Activated T-helper 2 cell treated with anti-CD3 and anti-CD28 coated beads, Interferon-gamma antibody, Interleukin-2, Interleukin-4, amounts not matched to agents 10 μg/mL and 5 μg/mL and 100 μg/mL, durations not matched to agents 14 hours and 24 hours and 36 hours (primary cell): ENCODE data around the gene PAPLN. TPM values are rescaled to one million over a fixed set of nuclear protein-coding genes. Genes with fewer than 3 reads are reported as not detected.
"Not testable (repeated sequence)": the region's sequence is repeated elsewhere in the genome, so short reads cannot be mapped to it uniquely, and the experiment has no call there.

Experiments
- DNase-seq: peaks from one replicate; pipeline ENCODE4 v3.0.0; 2021; ENCODE audit warnings: low spot score
- H3K27ac Mint-ChIP-seq: one replicate; pipeline ENCODE4 v1.8.0; 2021; ENCODE audit warnings: mixed read lengths
- H3K27me3 Mint-ChIP-seq: one replicate; pipeline ENCODE4 v1.8.0; 2021; ENCODE audit warnings: low read depth, mixed read lengths
- H3K36me3 Mint-ChIP-seq: one replicate; pipeline ENCODE4 v1.8.0; 2021; ENCODE audit warnings: low read depth, mixed read lengths
- H3K4me1 Mint-ChIP-seq: one replicate; pipeline ENCODE4 v1.8.0; 2021; ENCODE audit warnings: low read depth, mixed read lengths
- H3K4me3 Mint-ChIP-seq: one replicate; pipeline ENCODE4 v1.8.0; 2021; ENCODE audit warnings: low read depth, mild to moderate bottlenecking, moderate library complexity, mixed read lengths
- H3K9me3 Mint-ChIP-seq: one replicate; pipeline ENCODE4 v1.8.0; 2021; ENCODE audit warnings: mixed read lengths
- intact Hi-C: fragments of 100-400 bp; cut with micrococcal nuclease; formaldehyde crosslinking; loops from one replicate; pipeline ENCODE4 v1.15.1; 2023
- total RNA-seq: library from RNA; stranded (reverse); gene quantifications from 2 replicates; pipeline ENCODE4 v1.2.3, GENCODE V29; 2022

The PAPLN gene, protein sequence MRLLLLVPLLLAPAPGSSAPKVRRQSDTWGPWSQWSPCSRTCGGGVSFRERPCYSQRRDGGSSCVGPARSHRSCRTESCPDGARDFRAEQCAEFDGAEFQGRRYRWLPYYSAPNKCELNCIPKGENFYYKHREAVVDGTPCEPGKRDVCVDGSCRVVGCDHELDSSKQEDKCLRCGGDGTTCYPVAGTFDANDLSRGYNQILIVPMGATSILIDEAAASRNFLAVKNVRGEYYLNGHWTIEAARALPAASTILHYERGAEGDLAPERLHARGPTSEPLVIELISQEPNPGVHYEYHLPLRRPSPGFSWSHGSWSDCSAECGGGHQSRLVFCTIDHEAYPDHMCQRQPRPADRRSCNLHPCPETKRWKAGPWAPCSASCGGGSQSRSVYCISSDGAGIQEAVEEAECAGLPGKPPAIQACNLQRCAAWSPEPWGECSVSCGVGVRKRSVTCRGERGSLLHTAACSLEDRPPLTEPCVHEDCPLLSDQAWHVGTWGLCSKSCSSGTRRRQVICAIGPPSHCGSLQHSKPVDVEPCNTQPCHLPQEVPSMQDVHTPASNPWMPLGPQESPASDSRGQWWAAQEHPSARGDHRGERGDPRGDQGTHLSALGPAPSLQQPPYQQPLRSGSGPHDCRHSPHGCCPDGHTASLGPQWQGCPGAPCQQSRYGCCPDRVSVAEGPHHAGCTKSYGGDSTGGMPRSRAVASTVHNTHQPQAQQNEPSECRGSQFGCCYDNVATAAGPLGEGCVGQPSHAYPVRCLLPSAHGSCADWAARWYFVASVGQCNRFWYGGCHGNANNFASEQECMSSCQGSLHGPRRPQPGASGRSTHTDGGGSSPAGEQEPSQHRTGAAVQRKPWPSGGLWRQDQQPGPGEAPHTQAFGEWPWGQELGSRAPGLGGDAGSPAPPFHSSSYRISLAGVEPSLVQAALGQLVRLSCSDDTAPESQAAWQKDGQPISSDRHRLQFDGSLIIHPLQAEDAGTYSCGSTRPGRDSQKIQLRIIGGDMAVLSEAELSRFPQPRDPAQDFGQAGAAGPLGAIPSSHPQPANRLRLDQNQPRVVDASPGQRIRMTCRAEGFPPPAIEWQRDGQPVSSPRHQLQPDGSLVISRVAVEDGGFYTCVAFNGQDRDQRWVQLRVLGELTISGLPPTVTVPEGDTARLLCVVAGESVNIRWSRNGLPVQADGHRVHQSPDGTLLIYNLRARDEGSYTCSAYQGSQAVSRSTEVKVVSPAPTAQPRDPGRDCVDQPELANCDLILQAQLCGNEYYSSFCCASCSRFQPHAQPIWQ
- 0.67 and 0.75 TPM in 2 replicates for total RNA-seq

DNA sequence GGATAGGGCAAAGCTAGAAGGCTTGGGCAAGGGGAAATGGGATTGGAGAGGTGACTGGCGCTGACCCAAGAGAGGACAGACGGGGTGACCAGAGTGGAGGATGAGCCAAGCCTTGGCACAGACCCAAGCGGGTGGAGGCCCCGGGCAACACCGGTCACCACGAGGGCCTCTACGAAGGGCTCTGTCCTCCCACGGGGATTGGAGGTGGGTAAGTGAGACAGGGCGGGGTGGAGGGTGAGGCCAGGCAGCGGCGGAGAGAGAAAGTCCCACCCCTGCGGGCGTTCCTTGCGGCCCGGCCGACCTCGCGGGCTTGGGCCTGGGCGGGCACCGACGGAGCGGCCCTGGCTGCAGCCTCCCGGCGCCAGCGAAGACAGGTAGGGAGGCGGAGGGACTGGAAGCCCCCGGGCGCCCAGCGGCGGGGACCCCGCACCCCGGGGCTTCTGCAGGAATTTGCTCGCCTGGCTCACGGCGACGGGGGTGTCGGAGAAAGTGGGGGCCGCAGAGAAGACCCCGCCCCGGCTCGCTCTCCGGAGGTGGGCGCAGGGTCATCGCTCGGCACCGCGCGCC is at the start of gene PAPLN:
Gene PAPLN, plus strand, starts transcription at position 288 of the 567 bp plus-strand sequence. CDS start 2,273 bp downstream, outside the sequence.
- peak within 1 kb of the TSS; percentile 63 for H3K4me3 Mint-ChIP-seq
- intact Hi-C loops: no loop called here

DNA sequence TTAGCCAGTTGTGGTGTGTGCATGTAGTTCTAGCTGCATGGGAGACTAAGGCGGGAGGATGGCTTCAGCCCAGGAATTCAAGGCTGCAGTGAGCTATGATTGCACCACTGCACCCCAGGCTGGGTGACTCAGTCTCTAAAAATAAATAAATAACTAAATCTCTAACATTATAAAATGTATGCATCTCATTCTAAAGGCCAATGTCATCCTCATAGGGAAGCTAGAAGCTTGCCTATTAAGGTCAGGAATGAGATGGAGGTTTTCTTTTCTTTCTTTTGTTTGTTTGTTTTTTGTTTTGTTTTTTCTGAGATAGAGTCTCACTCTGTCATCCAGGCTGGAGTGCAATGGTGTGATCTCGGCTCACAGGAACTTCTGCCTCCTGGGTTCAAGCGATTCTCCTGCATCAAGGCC is 48.8 kb upstream of the PAPLN start:
- Mint-ChIP-seq H3K4me3 (no peak overlapping the region), H3K27ac (no peak overlapping the region), H3K27me3 (no peaks in the 10 kb centered on the region), H3K4me1 (no peaks in the 10 kb centered on the region), H3K36me3 (peaks cover 37% of the 10 kb centered on the region), H3K9me3 (no peaks in the 10 kb centered on the region)
- intact Hi-C loops: no loop called here
- DNase-seq: no peak

More for the DNA sequence above, at the start of gene PAPLN:
- no peak within 1 kb of the TSS for H3K27ac Mint-ChIP-seq
- DNase-seq: no peak
- peaks cover 73% of the 10 kb centered on the region for H3K27me3 Mint-ChIP-seq
- peaks cover 13% of the 10 kb centered on the region for H3K4me1 Mint-ChIP-seq
- H3K36me3 Mint-ChIP-seq: no peaks in the 10 kb centered on the region
- no peaks in the 10 kb centered on the region for H3K9me3 Mint-ChIP-seq

DNA sequence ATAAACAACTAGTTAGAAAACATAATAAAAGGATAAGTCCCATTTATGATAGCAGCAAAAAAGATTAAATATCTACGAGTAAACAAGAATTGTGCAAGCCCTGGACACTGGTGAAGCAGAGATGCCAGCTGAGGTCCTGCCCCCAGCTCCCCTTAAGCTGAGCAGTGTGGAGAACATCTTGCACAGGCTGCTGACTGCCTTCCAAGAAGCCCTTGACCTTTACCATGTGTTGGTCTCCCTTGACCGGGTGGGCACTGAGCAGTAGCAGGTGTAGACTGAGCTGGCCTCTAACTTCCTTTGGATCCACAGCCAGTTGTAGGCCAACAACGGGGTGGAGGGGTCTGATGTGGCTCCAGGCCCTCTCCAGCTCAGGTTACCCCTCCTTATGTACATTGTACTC is 47.7 kb upstream of the PAPLN start:
- Mint-ChIP-seq H3K4me3 (no peak overlapping the region), H3K27ac (no peak overlapping the region), H3K36me3 (peaks cover 49% of the 10 kb centered on the region), H3K27me3 (no peaks in the 10 kb centered on the region), H3K9me3 (no peaks in the 10 kb centered on the region), H3K4me1 (no peaks in the 10 kb centered on the region)
- intact Hi-C loops: no loop called here
- no peak for DNase-seq

DNA sequence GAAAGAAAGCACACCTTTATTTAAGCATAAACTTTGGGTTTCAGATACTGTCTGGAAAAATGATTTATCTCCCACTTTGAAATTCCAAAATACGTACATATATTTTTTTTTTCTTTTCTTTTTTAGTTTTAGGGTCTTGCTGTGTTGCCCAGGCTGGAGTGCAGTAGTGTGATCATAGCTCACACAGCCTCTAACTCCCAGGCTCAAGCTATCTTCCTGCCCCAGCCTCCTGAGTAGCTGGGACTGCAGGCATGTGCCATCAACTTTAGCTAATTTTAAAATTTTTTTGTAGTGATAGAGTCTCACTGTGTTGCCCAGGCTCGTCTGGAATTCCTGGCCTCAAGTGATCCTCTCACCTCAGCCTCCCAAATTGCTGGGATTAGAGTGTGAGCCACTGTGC is 45.9 kb upstream of the PAPLN start:
- H3K36me3 Mint-ChIP-seq: peaks cover 62% of the 10 kb centered on the region

DNA sequence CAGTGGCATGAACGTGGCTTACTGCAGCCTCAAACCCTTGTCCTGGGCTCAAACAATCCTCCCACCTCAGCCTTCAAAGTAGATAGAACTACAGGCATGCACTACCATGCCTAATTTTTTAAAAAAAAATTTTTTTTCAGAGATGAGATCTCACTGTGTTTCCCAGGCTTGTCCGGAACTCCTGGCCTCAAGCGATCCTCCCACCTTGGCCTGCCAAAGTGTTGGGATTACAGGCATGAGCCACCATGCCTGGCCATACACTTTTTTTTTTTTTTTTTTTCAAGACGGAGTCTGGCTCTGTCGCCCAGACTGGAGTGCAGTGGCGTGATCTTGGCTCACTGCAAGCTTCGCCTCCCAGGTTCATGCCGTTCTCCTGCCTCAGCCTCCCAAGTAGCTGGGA is 43.0 kb upstream of the PAPLN start:
- H3K36me3 Mint-ChIP-seq: peaks cover 66% of the 10 kb centered on the region

More for the DNA sequence above, 45.9 kb upstream of the PAPLN start:
- Mint-ChIP-seq H3K27ac (no peak overlapping the region), H3K4me1 (no peaks in the 10 kb centered on the region), H3K27me3 (no peaks in the 10 kb centered on the region), H3K9me3 (no peaks in the 10 kb centered on the region), H3K4me3 (no peak overlapping the region)
- DNase-seq: no peak
- intact Hi-C loops: no loop called here

DNA sequence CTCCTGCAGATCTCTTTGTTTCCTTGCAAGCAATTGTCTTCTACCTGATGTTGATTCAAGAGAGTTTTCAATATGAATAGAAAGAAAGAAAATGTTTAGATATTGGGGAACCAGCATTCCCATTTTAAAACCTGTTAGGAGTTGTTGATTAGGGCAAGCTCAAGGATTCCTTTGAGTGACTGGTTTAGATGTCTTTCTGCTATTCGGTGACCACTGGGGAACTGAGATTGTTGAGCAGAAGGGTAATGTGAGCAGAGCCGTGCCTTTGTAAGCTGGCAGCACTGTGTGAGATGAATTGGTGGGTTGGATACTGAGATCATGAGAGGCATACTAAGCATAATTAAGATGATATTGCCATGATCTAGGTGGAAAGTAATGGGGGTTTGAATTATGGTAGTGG is 39.1 kb upstream of the PAPLN start:
- Mint-ChIP-seq H3K36me3 (peaks cover 68% of the 10 kb centered on the region), H3K4me1 (no peaks in the 10 kb centered on the region), H3K9me3 (no peaks in the 10 kb centered on the region), H3K27me3 (no peaks in the 10 kb centered on the region), H3K27ac (no peak overlapping the region), H3K4me3 (no peak overlapping the region)
- no peak for DNase-seq
- intact Hi-C loops: no loop called here

More for the DNA sequence above, 43.0 kb upstream of the PAPLN start:
- DNase-seq, intact Hi-C loops, H3K4me1 Mint-ChIP-seq, H3K9me3 Mint-ChIP-seq, H3K27me3 Mint-ChIP-seq, H3K4me3 Mint-ChIP-seq, H3K27ac Mint-ChIP-seq: not testable (repeated sequence)

DNA sequence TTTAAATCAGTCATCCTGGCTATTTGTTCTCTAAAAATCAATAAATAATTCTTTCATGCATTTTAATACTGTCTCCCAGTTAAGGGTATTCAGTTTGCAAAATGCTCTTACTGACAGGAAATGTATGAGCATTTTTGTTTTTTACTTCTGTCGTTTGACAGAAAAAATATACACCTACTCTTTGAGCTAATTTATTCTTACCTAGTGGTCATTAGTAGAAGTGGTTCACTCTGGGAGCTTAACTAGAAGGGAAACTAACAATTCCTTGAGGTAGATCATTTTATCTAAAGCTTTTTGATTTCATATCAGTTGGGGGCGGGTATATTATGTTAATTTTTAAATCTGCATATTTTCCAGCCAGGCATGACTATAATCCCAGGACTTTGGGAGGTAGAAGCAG is 33.8 kb upstream of the PAPLN start:
- Mint-ChIP-seq H3K36me3 (peaks cover 75% of the 10 kb centered on the region), H3K4me3 (no peak overlapping the region), H3K4me1 (peaks cover 1% of the 10 kb centered on the region), H3K27ac (no peak overlapping the region), H3K27me3 (no peaks in the 10 kb centered on the region), H3K9me3 (peaks cover 9% of the 10 kb centered on the region)
- intact Hi-C loops: no loop called here
- no peak for DNase-seq

DNA sequence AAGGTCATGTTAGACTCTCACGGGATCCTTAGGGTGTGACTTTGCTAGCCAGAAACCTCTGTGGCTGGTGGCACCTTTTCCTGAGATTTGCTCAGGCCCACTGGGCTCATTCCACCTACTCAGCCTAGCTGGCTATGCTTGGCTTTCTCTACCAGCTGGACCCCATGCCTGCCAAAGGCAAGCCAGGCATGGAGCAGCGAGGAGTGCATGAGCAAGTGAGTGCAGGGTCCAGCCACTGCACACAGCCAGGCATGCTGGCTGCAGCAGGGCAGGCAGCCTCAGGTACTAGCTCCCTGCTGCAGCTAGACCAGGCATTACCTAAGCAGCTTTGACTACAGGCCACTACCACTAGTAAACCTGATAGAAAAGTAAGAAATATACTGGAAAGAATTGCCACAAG is 29.7 kb upstream of the PAPLN start:
- H3K9me3 Mint-ChIP-seq: peaks cover 9% of the 10 kb centered on the region
- H3K27me3 Mint-ChIP-seq: no peaks in the 10 kb centered on the region
- no peak overlapping the region for H3K27ac Mint-ChIP-seq
- no peak overlapping the region for H3K4me3 Mint-ChIP-seq
- peaks cover 74% of the 10 kb centered on the region for H3K36me3 Mint-ChIP-seq
- peaks cover 1% of the 10 kb centered on the region for H3K4me1 Mint-ChIP-seq
- DNase-seq: no peak
- intact Hi-C loops: no loop called here

DNA sequence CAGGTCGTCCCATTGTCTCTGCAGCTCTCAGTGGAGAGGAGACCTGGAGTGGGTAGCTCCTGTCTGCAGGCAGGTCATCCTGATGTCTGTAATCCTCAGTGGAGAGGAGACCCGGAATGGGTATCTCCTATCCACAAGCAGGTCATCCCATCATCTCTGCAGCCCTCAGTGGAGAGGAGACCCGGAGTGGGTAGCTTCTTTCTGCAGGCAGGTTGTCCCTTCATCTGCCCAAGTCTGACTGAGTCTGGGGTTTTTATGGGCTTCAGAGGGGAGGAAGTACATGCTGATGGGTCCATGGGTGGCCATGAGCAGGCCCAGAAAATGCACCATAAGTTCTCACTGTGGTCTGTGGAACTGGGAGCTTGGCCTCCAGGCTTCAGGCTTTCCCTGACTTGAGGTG is 28.9 kb upstream of the PAPLN start:
- Mint-ChIP-seq H3K4me3 (no peak overlapping the region), H3K27ac (no peak overlapping the region), H3K36me3 (peaks cover 77% of the 10 kb centered on the region), H3K9me3 (peaks cover 9% of the 10 kb centered on the region), H3K4me1 (peaks cover 1% of the 10 kb centered on the region), H3K27me3 (no peaks in the 10 kb centered on the region)
- DNase-seq: no peak
- intact Hi-C loops: no loop called here

DNA sequence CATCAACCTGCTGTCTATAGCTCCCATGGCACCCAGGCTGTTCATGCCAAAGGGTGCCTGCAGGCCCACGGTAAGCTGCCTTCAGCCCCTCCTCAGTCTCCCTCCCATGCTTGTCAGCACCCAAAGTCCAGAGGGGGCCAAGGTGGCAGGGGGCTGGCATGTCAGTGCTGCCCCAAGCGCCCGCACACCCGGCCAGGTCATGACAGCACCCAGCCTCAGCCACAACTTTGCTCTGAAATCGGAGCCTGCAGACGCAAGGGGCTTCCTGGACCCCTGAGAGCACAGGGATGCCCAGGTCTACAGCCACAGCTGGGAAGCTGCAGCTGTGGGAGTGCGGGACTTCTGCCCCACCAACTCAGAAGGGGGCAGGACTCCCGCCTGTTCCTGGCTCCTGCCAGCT is 28.5 kb upstream of the PAPLN start:
- Mint-ChIP-seq H3K4me3 (no peak overlapping the region), H3K27ac (no peak overlapping the region), H3K9me3 (peaks cover 9% of the 10 kb centered on the region), H3K4me1 (peaks cover 1% of the 10 kb centered on the region), H3K36me3 (peaks cover 77% of the 10 kb centered on the region), H3K27me3 (no peaks in the 10 kb centered on the region)
- DNase-seq: no peak
- intact Hi-C loops: no loop called here

DNA sequence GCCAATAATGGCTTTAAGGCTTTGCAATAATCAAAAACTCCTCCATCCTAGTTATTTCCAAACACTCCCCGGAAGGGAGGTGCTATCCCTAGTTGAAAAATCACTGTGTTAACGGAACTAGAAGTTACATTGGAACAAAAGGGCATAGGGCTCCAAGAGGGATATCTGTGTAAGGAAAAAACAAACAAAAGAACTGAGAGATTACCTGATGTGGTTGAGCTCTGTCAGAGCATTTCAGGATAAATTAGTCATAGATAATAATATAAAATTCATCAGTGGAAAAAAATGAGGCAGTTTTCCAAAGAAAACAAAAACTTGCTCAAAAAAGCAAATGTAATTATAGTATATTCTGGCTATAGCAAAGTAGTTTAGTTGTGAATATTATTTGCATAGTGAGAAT is 27.4 kb upstream of the PAPLN start:
- intact Hi-C loops: no loop called here
- Mint-ChIP-seq H3K27ac (no peak overlapping the region), H3K27me3 (no peaks in the 10 kb centered on the region), H3K36me3 (peaks cover 78% of the 10 kb centered on the region), H3K4me1 (no peaks in the 10 kb centered on the region), H3K9me3 (peaks cover 9% of the 10 kb centered on the region), H3K4me3 (no peak overlapping the region)
- DNase-seq: no peak

DNA sequence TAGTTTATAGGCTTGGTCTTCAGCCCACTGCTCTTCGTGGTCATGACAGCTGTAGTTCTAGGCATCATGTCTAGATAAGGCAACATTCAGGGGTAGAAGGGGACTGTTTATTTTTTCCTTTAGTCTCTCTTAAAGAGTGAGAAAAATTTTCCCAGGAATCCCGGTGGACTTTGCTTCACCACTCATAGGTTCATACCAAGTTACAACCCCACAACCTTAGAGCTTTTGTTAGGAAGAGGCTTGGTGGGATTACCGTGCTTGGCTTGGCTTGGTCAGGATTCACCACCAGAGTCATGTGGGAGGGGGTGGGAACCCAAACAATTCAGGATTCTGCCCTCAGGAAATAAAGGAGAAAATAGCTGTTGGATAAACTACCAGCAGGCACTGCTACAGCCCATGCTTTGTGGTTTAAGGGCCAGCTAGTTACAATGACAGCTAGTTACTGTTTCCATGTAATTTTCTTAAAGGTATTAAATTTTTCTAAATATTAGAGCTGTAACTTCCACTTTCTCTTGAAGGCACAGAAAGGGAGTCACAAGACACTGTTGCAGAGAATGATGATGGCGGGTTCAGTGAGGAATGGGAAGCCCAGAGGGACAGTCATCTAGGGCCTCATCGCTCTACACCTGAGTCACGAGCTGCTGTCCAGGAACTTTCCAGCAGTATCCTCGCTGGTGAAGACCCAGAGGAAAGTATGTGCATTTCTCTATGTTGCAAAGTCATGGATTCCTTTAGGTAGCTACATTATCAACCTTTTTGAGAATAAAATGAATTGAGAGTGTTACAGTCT is 25.9 kb upstream of the PAPLN start:
- H3K27me3 Mint-ChIP-seq: no peaks in the 10 kb centered on the region
- intact Hi-C loops: no loop called here
- H3K4me3 Mint-ChIP-seq: no peak overlapping the region
- no peak for DNase-seq
- H3K9me3 Mint-ChIP-seq: peaks cover 9% of the 10 kb centered on the region
- no peaks in the 10 kb centered on the region for H3K4me1 Mint-ChIP-seq
- peaks cover 69% of the 10 kb centered on the region for H3K36me3 Mint-ChIP-seq
- no peak overlapping the region for H3K27ac Mint-ChIP-seq
